A549 (cell line): ENCODE data around the gene E2F6. TPM values are rescaled to one million over a fixed set of nuclear protein-coding genes. Genes with fewer than 3 reads are reported as not detected.

Experiments used
- ATAC-seq, 2 experiments: fragments of 200-7000 bp in 1 of 2; fragments of >200 bp in 1 of 2; cut with Nextera tagmentation in 1 of 2; cut with Tn5 transposase in 1 of 2; 3 replicates each; pipeline versions ENCODE4 v1.8.0 to v1.9.1; 2018 to 2020; ENCODE audit warnings: mild to moderate bottlenecking in 1 of 2, moderate library complexity in 1 of 2
- CTCF ChIA-PET: fragments of 300-600 bp; sonication (Branson Sonifier 250); formaldehyde crosslinking; extraction: SDS; loops from one replicate; lab custom pipeline; 2021; ENCODE audit warnings: antibody characterized with exemption, inconsistent platforms; lab: Yijun Ruan, JAX
- POLR2A ChIA-PET: fragments of 350-600 bp; formaldehyde crosslinking; extraction: SDS; loops from one replicate; lab custom pipeline; 2021; ENCODE audit warnings: antibody characterized with exemption, inconsistent platforms; lab: Yijun Ruan, JAX
- DNase-seq, 2 experiments: peaks; one replicate each; pipeline versions ENCODE4 v3.0.0 to v3.0.0-alpha.2; 2011 to 2016; ENCODE audit warnings: low read depth in 1 of 2, low spot score in 1 of 2
- FAIRE-seq: peaks from 2 replicates; lab custom pipeline; 2011; peaks lifted over from hg19 to GRCh38; lab: Jason Lieb, UNC
- H3K27ac ChIP-seq, 2 experiments: fragments of >200 bp; sonication (Bioruptor Twin); formaldehyde crosslinking; 3 replicates each; pipeline ENCODE4 v1.5.1; 2016 to 2017
- H3K4me1 ChIP-seq: fragments of >200 bp; sonication (Bioruptor Twin); formaldehyde crosslinking; 3 replicates; pipeline ENCODE4 v1.6.1; 2016
- H3K4me2 ChIP-seq: fragments of >200 bp; sonication (Bioruptor Twin); formaldehyde crosslinking; 3 replicates; pipeline ENCODE4 v1.6.1; 2016
- H3K4me3 ChIP-seq: fragments of >200 bp; sonication (Bioruptor Twin); formaldehyde crosslinking; 3 replicates; pipeline ENCODE4 v1.5.1; 2016
- H3K9me3 ChIP-seq: fragments of >200 bp; sonication (Bioruptor Twin); formaldehyde crosslinking; 3 replicates; pipeline ENCODE4 v1.6.1; 2016
- ATOH8 ChIP-seq: fragments of 250-450 bp; sonication (Bioruptor Pico); IDR thresholded peaks from 2 replicates; pipeline ENCODE4 v1.5.0; 2020; ENCODE audit warnings: low read depth, mild to moderate bottlenecking, moderate library complexity
- CHD2 ChIP-seq: fragments of 150-350 bp; IDR thresholded peaks from 2 replicates; pipeline ENCODE4 v1.6.1; 2014; ENCODE audit warnings: low read length; ENCODE audit not compliant: partially characterized antibody
- EHF ChIP-seq: fragments of 250-450 bp; sonication (Bioruptor Pico); IDR thresholded peaks from 2 replicates; pipeline ENCODE4 v1.5.0; 2020; ENCODE audit warnings: mild to moderate bottlenecking
- EHMT2 ChIP-seq: fragments of 200-600 bp; sonication (generic); IDR thresholded peaks from 2 replicates; pipeline ENCODE4 v1.6.1; 2016; ENCODE audit warnings: antibody characterized with exemption, low read depth, mild to moderate bottlenecking, moderate library complexity
- EP300 ChIP-seq, 2 experiments: fragments of >200 bp; sonication (Bioruptor Twin); formaldehyde crosslinking; IDR thresholded peaks; 2 replicates in 1 of 2; 3 replicates in 1 of 2; pipeline ENCODE4 v1.6.1; 2016 to 2017
- FOSB ChIP-seq: fragments of 250-450 bp; sonication (Bioruptor Pico); IDR thresholded peaks from 2 replicates; pipeline ENCODE4 v1.5.0; 2020; ENCODE audit warnings: mild to moderate bottlenecking, moderate library complexity
- HDAC2 ChIP-seq: fragments of 200-600 bp; sonication (generic); IDR thresholded peaks from 2 replicates; pipeline ENCODE4 v1.6.1; 2016
- HMGXB4 ChIP-seq: fragments of 250-450 bp; sonication (Bioruptor Pico); IDR thresholded peaks from 2 replicates; pipeline ENCODE4 v1.5.0; 2021; ENCODE audit warnings: mild to moderate bottlenecking, moderate library complexity, borderline replicate concordance
- HOXA7 ChIP-seq: fragments of 250-450 bp; sonication (Bioruptor Pico); IDR thresholded peaks from 2 replicates; pipeline ENCODE4 v1.5.0; 2020; ENCODE audit warnings: mild to moderate bottlenecking, moderate library complexity
- HOXB13 ChIP-seq: fragments of 250-450 bp; sonication (Bioruptor Pico); IDR thresholded peaks from 2 replicates; pipeline ENCODE4 v1.5.0; 2020; ENCODE audit warnings: low read depth, mild to moderate bottlenecking, moderate library complexity
- JUN ChIP-seq, 2 experiments: fragments of >200 bp; sonication (Bioruptor Twin); formaldehyde crosslinking; IDR thresholded peaks; 2 replicates in 1 of 2; 3 replicates in 1 of 2; pipeline ENCODE4 v1.6.1; 2016 to 2017
- KDM1A ChIP-seq: fragments of 200-600 bp; sonication (generic); IDR thresholded peaks from 2 replicates; pipeline ENCODE4 v1.6.1; 2016; ENCODE audit warnings: low read depth, mild to moderate bottlenecking
- MYC ChIP-seq: IDR thresholded peaks from 2 replicates; pipeline ENCODE4 v1.6.1; 2012; ENCODE audit warnings: mild to moderate bottlenecking, inconsistent platforms, low read length, improper control_type of control experiment, borderline replicate concordance
- NR3C1 ChIP-seq: fragments of >200 bp; sonication (Bioruptor Twin); formaldehyde crosslinking; IDR thresholded peaks from 3 replicates; pipeline ENCODE4 v1.6.1; 2017
- POLR2A ChIP-seq: IDR thresholded peaks from 2 replicates; pipeline ENCODE4 v1.6.1; 2012; ENCODE audit warnings: mild to moderate bottlenecking, low read length
- POLR2AphosphoS2 ChIP-seq: conservative IDR thresholded peaks from 2 replicates; pipeline ENCODE4 v1.6.1; 2012; ENCODE audit warnings: low read length, improper control_type of control experiment, inconsistent platforms
- REST ChIP-seq: fragments of 200-600 bp; sonication (generic); IDR thresholded peaks from 2 replicates; pipeline ENCODE4 v1.6.1; 2016; ENCODE audit warnings: antibody characterized with exemption, mild to moderate bottlenecking, moderate library complexity
- RFX5 ChIP-seq: fragments of 450-650 bp; IDR thresholded peaks from 2 replicates; pipeline ENCODE4 v1.7.1; 2014; ENCODE audit warnings: antibody characterized with exemption, mild to moderate bottlenecking, moderate library complexity
- SMC3 ChIP-seq: fragments of >200 bp; sonication (Bioruptor Twin); formaldehyde crosslinking; IDR thresholded peaks from 3 replicates; pipeline ENCODE4 v1.6.1; 2018; ENCODE audit warnings: inconsistent platforms
- SREBF2 ChIP-seq: fragments of 450-650 bp; IDR thresholded peaks from 2 replicates; pipeline ENCODE4 v1.6.1; 2014; ENCODE audit warnings: mild to moderate bottlenecking, moderate library complexity
- USF2 ChIP-seq: fragments of 450-650 bp; IDR thresholded peaks from 2 replicates; pipeline ENCODE4 v1.6.1; 2014; ENCODE audit warnings: antibody characterized with exemption
- ZC3H11A ChIP-seq: fragments of 450-650 bp; IDR thresholded peaks from 2 replicates; pipeline ENCODE4 v1.6.1; 2014; ENCODE audit warnings: antibody characterized with exemption, mild to moderate bottlenecking
- ZFP36 ChIP-seq: fragments of 450-650 bp; IDR thresholded peaks from 2 replicates; pipeline ENCODE4 v1.6.1; 2014; ENCODE audit warnings: borderline replicate concordance; ENCODE audit not compliant: partially characterized antibody
- ZNF302 ChIP-seq: fragments of 250-450 bp; sonication (Bioruptor Pico); IDR thresholded peaks from 2 replicates; pipeline ENCODE4 v1.9.0; 2021; ENCODE audit warnings: inconsistent platforms, mild to moderate bottlenecking, moderate library complexity
- ZSCAN20 ChIP-seq: fragments of 250-450 bp; sonication (Bioruptor Pico); IDR thresholded peaks from 2 replicates; pipeline ENCODE4 v1.8.0; 2022; ENCODE audit warnings: mild to moderate bottlenecking, moderate library complexity
- WGBS: methylation state at CpG from one replicate; pipeline ENCODE4 v1.1.6; 2017; ENCODE audit errors: missing lambda C conversion rate; 5-methylcytosine and 5-hydroxymethylcytosine counted together
- polyA minus RNA-seq: library from RNA; depleted of rRNA, polyadenylated mRNA; stranded (reverse); fragments of >200 nt; gene quantifications from 2 replicates; pipeline ENCODE4 v1.2.3, GENCODE V29; 2011; rRNA and poly(A)+ RNA removed
- polyA plus RNA-seq, 4 experiments: library from polyadenylated mRNA; depleted of rRNA in 3 of 4; stranded (reverse); fragments of >200 nt; fragmentation: RNase III in 1 of 4; extraction: RNeasy Plus Mini Kit Qiagen cat#74134 plus additional on column Dnase treatment in 1 of 4; gene quantifications; 2 replicates in 3 of 4; 3 replicates in 1 of 4; pipeline ENCODE4 v1.2.3, GENCODE V29; 2011 to 2017
- TF ChIP-seq, protein P1 (sequence below): IDR thresholded peaks from 2 replicates; pipeline ENCODE4 v1.6.1; 2012; ENCODE audit warnings: low read depth, borderline replicate concordance
- TF ChIP-seq, protein P2 (sequence below): fragments of >200 bp; sonication (Bioruptor Twin); formaldehyde crosslinking; IDR thresholded peaks from 3 replicates; pipeline ENCODE4 v1.5.1; 2016
- TF ChIP-seq, protein P3 (sequence below): IDR thresholded peaks from 2 replicates; pipeline ENCODE4 v1.6.1; 2012

Gene E2F6
- 38.0 and 41.7 TPM in 2 replicates for polyA plus RNA-seq (2011; rRNA removed)
- 14.7 and 16.7 TPM in 2 replicates for polyA plus RNA-seq (2012; cell fraction: cytosol; rRNA removed)
- polyA plus RNA-seq (2012; cell fraction: nucleus; rRNA removed): 24.5 and 27.3 TPM in 2 replicates
- 34.3 to 37.6 TPM (median 34.6 TPM) in 3 replicates for polyA plus RNA-seq (2017; fragmentation: RNase III; extraction: RNeasy Plus Mini Kit Qiagen cat#74134 plus additional on column Dnase treatment)
- polyA minus RNA-seq: 13.6 and 14.6 TPM in 2 replicates

- DNase-seq: peak; percentile 93 to 97
- H3K27ac ChIP-seq: peak within 1 kb of the TSS; percentile 91 to 98
- peaks cover 36% of the 10 kb centered on the region for H3K4me1 ChIP-seq
- 3% methylated on average over 43 of the region's 86 CpGs for WGBS
- peak; percentile 88 to 90 for ATAC-seq
- FAIRE-seq: no peak
- POLR2A ChIA-PET: interaction anchor here (0.5 to 1.3 kb wide), 3 partner anchors 15 to 217 kb away, joined by 4 to 6 read pairs (median 5); no protein-coding TSS in a partner anchor
- peak within 1 kb of the TSS; percentile 59 for H3K4me3 ChIP-seq
- CTCF ChIA-PET: interaction anchor here (1.1 to 11.7 kb wide), 12 partner anchors 10 to 633 kb away, joined by 3 to 92 read pairs (median 4); partner anchors contain the start of gene ROCK2
- peak within 1 kb of the TSS; percentile 81 for H3K4me2 ChIP-seq
- no peaks in the 10 kb centered on the region for H3K9me3 ChIP-seq
- TF ChIP-seq HDAC2: no peak
- TF ChIP-seq HOXB13: peak; percentile 85; the same call in 1 of the 2 replicates
- no peak for TF ChIP-seq SREBF2
- no peak for TF ChIP-seq ZNF302 (CRISPR knock-in tag)
- TF ChIP-seq ZC3H11A: no peak
- peak; percentile 73 for TF ChIP-seq MYC
- no peak for TF ChIP-seq NR3C1
- TF ChIP-seq POLR2AphosphoS2: no peak
- TF ChIP-seq SMC3: no peak; the same call in 2 of the 3 replicates
- peak; percentile 87 to 98 for TF ChIP-seq JUN (IDR thresholded peaks at IDR 0.05)
- TF ChIP-seq CHD2: peak; percentile 5
- no peak for TF ChIP-seq ZSCAN20 (CRISPR knock-in tag)
- TF ChIP-seq RFX5: peak; percentile 89
- TF ChIP-seq, protein P1, sequence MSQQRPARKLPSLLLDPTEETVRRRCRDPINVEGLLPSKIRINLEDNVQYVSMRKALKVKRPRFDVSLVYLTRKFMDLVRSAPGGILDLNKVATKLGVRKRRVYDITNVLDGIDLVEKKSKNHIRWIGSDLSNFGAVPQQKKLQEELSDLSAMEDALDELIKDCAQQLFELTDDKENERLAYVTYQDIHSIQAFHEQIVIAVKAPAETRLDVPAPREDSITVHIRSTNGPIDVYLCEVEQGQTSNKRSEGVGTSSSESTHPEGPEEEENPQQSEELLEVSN: peak; percentile 99
- TF ChIP-seq REST: no peak
- TF ChIP-seq EHMT2: no peak
- TF ChIP-seq EP300 (IDR thresholded peaks at IDR 0.05): no peak
- TF ChIP-seq HOXA7 (CRISPR knock-in tag): no peak
- peak; percentile 91 for TF ChIP-seq USF2
- no peak for TF ChIP-seq KDM1A
- TF ChIP-seq, protein P2, sequence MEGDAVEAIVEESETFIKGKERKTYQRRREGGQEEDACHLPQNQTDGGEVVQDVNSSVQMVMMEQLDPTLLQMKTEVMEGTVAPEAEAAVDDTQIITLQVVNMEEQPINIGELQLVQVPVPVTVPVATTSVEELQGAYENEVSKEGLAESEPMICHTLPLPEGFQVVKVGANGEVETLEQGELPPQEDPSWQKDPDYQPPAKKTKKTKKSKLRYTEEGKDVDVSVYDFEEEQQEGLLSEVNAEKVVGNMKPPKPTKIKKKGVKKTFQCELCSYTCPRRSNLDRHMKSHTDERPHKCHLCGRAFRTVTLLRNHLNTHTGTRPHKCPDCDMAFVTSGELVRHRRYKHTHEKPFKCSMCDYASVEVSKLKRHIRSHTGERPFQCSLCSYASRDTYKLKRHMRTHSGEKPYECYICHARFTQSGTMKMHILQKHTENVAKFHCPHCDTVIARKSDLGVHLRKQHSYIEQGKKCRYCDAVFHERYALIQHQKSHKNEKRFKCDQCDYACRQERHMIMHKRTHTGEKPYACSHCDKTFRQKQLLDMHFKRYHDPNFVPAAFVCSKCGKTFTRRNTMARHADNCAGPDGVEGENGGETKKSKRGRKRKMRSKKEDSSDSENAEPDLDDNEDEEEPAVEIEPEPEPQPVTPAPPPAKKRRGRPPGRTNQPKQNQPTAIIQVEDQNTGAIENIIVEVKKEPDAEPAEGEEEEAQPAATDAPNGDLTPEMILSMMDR: no peak
- TF ChIP-seq, protein P3, sequence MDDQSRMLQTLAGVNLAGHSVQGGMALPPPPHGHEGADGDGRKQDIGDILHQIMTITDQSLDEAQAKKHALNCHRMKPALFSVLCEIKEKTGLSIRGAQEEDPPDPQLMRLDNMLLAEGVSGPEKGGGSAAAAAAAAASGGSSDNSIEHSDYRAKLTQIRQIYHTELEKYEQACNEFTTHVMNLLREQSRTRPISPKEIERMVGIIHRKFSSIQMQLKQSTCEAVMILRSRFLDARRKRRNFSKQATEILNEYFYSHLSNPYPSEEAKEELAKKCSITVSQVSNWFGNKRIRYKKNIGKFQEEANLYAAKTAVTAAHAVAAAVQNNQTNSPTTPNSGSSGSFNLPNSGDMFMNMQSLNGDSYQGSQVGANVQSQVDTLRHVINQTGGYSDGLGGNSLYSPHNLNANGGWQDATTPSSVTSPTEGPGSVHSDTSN: 0 out of 2 replicates have a peak, but pooled peaks have one; percentile 49
- peak; percentile 30; the same call in 1 of the 2 replicates for TF ChIP-seq FOSB (CRISPR knock-in tag)
- peak; percentile 72 for TF ChIP-seq POLR2A
- peak; percentile 61 for TF ChIP-seq HMGXB4 (CRISPR knock-in tag)
- TF ChIP-seq EHF (CRISPR knock-in tag): no peak
- TF ChIP-seq ATOH8: peak; percentile 85
- no peak for TF ChIP-seq ZFP36
These were observed at the start of gene E2F6 for GRCh38 chr2:11465485-11466306. TSS of gene E2F6 (minus strand) at chr2:11466161. CDS start at chr2:11465879, 282 bp downstream.
